Stimulated activated CD8-positive, alpha-beta memory T cell treated with anti-CD3 and anti-CD28 coated beads, Interleukin-7, amount 100 ng/mL, for 48 hours (primary cell): Measurements from ENCODE around the gene CDK14.

Experiments
- DNase-seq, 2 donors: peaks; one replicate each; pipeline ENCODE4 v3.0.0-alpha.2; 2020; ENCODE audit warnings: low read depth in 1 of 2; ENCODE audit errors: extremely low read depth in 1 of 2

Gene CDK14

GRCh38 chr7:91034459-91035368, 438.6 kb downstream of the CDK14 start:
- no peak for DNase-seq

GRCh38 chr7:91039033-91039432, 442.9 kb downstream of the CDK14 start:
- DNase-seq, result no peak

- DNase-seq, result no peak
Observed at GRCh38 chr7:91041141-91041540, 445.0 kb downstream of the CDK14 start.

DNA sequence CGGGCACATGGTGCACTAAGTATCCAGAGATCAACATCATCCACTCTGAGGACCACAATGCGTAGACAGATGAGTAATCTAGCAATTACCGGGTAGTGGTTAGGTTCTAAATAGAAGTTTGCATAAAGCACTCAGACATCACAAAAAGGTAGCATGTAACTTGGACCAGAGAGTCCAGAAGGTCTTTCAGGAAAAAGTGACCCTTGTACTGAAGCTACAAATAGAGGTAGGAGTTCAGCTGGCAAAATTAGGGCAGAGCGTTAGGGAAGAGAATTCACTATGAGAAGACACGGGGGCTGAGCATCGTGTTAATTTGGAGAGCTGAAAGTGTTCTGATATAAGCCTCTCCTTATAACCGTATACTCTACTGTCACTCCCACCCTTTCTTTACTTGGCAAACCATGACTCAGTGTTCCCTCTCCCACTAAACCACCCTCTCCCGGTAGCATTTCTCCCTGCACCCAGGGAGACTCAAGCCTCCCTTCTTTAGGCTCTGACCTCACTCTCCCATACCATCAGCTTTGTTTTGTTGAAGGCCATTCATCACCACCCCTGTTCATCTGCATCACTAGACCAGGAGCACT, 445.9 kb downstream of the CDK14 start:
- no peak for DNase-seq

DNA sequence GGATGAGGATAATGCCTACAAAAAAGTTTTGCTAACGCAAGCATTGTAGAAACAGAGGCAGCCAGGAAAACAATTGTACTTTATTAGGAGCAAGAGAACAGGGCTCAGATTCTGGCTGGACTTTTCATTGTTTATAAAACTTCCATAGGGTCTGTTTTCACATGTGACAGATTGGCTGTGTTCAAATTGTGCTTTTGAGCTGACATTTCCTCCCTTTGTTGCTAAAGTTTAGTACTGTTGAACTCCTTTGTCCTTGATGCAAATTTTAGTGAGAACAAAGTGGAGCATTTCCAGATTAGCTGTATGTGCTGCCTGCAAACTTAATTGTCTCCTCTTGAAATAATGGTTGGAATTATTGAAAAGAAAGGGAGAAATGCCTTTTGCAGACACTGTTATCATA, 447.1 kb downstream of the CDK14 start:
- no peak for DNase-seq

DNA sequence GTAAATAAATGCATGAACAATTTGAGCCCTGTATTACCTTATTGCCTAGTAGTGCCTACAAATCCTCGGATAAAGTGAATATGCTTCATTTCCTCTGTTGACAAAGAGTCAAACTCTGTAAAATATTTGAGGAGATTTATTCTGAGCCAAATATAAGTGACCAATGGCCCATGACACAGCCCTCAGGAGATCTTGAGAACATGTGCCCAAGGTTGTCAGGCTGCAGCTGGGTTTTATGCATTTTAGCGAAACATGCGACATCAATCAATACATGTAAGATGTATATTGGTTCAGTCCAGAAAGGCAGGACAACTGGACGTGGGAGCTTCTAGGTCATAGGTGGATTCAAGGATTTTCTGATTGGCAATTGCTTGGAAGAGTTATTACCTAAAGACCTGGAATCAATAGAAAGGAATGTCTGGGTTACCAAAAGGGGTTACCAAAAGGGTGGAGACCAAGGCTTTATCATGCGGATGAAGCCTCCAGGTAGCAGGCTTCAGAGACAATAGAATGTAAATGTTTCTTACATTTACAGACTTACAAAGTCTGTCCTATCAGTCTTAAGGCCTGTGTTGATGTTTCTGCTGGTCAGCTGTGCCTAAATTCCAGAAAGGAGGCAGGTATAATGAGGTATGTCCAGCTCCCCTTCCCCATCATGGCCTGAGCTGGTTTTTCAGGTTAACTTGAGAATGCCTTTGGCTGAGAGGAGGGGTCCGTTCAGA, 448.0 kb downstream of the CDK14 start:
- no peak for DNase-seq

- DNase-seq, result no peak
Observed at GRCh38 chr7:91045606-91046005, 449.5 kb downstream of the CDK14 start.

DNA sequence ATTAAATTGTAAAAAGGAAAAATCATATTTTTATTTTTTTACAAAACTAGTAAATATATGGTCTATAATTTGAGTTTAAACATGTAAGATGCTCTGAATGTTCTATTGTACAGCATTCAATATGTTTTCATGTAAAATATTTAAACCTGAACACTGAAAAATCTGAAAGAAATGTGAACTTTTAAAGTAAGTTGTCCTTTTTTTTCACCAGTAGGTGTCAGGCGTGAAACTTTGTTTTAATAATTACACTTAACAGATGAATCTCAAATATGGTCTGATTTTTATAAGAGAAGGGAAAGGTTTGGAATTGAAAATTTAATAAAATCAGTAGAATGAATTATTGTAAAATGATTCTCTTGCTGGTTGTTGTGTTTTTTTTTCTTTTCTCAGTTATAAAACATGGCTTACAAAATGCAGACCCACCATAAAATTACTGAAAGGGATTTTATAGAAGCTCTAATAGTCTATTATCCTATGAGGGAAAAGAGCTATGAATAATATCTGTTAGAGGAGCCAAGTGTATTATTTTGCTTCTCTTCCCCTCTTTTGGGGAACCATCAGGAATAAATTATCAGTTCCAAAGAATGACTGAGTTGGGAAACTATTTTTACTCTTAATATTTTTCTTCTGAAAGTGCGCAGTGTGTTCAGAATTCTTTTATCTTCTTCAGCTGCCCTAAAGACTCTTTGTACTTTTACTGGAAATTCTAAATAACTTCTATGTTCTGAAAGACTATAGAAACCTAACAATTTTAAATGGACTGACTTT, 450.4 kb downstream of the CDK14 start:
- no peak for DNase-seq

DNA sequence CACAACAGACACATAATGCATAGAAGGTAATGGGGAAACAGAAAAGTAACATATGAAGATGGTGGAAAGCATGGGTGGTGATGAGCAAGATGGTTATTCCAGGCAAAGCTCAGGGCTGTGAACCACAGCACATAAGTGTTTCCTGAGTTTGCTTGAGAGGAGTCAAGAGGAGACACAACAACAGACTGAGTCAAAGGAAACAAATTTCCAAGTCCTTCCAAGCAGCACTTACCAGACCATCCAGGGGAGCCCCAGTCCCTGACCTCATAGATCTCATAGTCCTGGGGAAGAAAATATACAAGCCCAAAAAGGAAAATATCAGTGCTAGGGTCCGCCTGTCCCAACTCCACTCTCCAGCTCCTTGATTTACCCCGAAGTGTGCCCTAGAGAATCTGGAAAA, 451.5 kb downstream of the CDK14 start:
- no peak for DNase-seq

- no peak for DNase-seq
Observed at GRCh38 chr7:91050677-91051076, 454.6 kb downstream of the CDK14 start.

GRCh38 chr7:91051966-91052365, 455.8 kb downstream of the CDK14 start:
- DNase-seq, result no peak

GRCh38 chr7:91054374-91054773, 458.3 kb downstream of the CDK14 start:
- no peak for DNase-seq

GRCh38 chr7:91055219-91055618, 459.1 kb downstream of the CDK14 start:
- DNase-seq, result no peak

DNA sequence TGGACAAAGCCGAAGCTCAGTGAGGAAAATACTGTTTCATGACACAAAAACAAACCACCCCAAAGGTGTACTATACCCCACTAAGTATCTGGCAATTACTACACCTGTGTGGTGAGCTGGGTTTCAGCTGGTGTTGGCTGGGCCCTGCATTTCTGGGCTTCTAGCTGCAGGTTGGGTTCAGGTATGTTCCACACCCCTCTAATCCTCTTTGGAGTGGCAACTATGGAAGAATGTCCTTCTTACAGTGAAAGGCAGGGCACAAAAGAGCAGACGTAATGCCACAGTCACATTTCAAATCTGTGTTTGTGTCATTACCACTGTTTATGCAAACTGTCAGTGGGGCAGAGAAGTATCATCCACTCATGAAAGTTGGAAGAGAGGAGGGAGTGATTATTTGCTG, 466.6 kb downstream of the CDK14 start:
- DNase-seq, result no peak

GRCh38 chr7:91064052-91064451, 467.9 kb downstream of the CDK14 start:
- no peak for DNase-seq

DNA sequence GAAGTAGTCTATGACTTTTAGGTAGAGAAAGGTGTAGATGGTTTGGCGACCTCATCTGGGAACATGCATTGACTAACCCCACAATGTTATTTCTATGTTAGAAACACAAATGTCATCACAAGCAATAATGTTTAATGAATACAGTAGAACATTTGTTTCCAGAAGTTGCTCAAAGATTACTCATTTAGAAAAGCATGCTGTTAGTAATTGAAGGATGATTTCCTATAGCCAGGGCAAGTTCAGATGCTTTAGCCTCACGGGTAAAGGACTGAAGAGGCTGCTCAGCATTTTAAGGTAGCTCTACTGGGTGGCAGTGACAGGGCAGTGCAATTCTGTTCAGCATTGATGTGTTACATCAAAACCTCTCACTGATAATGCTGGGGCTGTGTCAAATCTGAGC, 468.8 kb downstream of the CDK14 start:
- DNase-seq, result no peak

GRCh38 chr7:91066627-91067026, 470.5 kb downstream of the CDK14 start:
- DNase-seq, result no peak

- no peak for DNase-seq
Observed at GRCh38 chr7:91067242-91067641, 471.1 kb downstream of the CDK14 start.

DNA sequence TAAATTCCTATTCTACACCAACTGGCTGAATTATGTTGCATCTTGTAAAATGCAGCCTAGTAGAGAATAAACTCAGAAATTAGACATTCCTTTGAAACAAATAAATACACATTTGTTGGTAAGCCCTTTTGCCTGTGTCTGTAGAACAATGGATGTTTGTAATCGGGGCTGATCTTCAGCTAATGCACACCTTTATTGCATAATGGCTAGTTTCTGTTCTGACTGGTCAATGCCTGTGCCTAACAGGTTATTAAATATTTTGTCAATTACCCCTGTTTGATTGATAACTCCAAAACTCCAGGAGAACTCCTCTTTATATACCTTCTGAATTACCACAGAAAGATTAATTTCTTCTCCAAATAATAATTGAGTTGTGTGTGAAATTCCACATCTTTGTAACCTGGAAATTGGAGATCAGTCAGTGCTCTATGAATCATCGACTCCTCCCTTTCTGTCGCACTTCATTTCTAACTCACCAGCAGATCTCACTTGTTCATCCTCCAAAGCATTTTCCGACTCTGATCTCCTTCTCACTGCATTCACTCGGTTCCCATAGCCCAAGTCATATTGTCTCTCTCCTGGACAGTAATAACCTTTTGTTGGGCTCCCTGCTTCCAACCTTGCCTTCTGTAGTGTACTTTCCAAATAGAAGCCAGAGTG, 472.1 kb downstream of the CDK14 start:
- no peak for DNase-seq

DNA sequence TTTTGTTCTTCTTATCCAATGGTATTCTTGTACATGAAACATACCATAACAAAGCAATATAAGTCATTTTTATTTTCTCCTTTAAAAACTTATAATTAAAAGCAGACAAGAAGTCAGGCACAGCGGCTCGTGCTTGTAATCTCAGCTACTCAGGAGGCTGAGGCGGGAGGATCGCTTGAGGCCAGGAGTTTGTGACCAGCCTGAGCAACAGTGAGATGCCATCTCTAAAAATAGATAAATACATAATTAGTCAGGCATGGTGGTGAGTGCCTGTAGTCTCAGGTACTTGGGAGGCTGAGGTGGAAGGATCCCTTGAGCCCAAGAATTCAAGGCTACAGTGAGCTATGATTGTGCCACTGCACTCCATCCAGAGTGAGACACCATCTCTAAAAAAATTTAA, 473.0 kb downstream of the CDK14 start:
- DNase-seq, result no peak

- DNase-seq, result no peak
Observed at GRCh38 chr7:91079487-91079886, 483.4 kb downstream of the CDK14 start.
